Activated CD8-positive, alpha-beta memory T cell treated with anti-CD3 and anti-CD28 coated beads for 48 hours (primary cell): ENCODE results near the gene MAGEB16.

Experiments used
- DNase-seq, 3 experiments: peaks; one replicate each; pipeline ENCODE4 v3.0.0-alpha.2; 2020; ENCODE audit warnings: low read depth in 2 of 3, low spot score in 2 of 3

The MAGEB16 gene

GRCh38 chrX:35798042-35798441 is at the start of gene MAGEB16:
Gene MAGEB16, plus strand, starts transcription at chrX:35798342. Its CDS starts 3,855 bp downstream, at chrX:35802197.
- no peak for DNase-seq

GRCh38 chrX:35773958-35774564 is 24.1 kb upstream of the MAGEB16 start:
- DNase-seq = no peak

GRCh38 chrX:35785075-35785474 is 13.1 kb upstream of the MAGEB16 start:
- DNase-seq = no peak

GRCh38 chrX:35786271-35786670 is 11.9 kb upstream of the MAGEB16 start:
- DNase-seq = no peak

- DNase-seq = no peak
These were observed 10.3 kb upstream of the MAGEB16 start for GRCh38 chrX:35787867-35788266.

GRCh38 chrX:35800474-35800873 is 2.3 kb downstream of the MAGEB16 start:
- no peak for DNase-seq

GRCh38 chrX:35809781-35810180 is 11.6 kb downstream of the MAGEB16 start:
- no peak for DNase-seq

GRCh38 chrX:35819241-35819640 is 21.1 kb downstream of the MAGEB16 start:
- no peak for DNase-seq

GRCh38 chrX:35826503-35826902 is 28.4 kb downstream of the MAGEB16 start:
- DNase-seq = no peak

- DNase-seq = no peak
These were observed 31.4 kb downstream of the MAGEB16 start for GRCh38 chrX:35829501-35829900.

- no peak for DNase-seq
These were observed 43.7 kb downstream of the MAGEB16 start for GRCh38 chrX:35841872-35842271.

- no peak for DNase-seq
These were observed 44.5 kb downstream of the MAGEB16 start for GRCh38 chrX:35842674-35843073.

GRCh38 chrX:35847736-35848135 is 49.6 kb downstream of the MAGEB16 start:
- no peak for DNase-seq
